Breast epithelium (tissue), 3 donors: ENCODE data around the gene KREMEN1.

Experiments
- POLR2AphosphoS5 ChIP-seq, 3 donors: sonication (generic); formaldehyde crosslinking; IDR thresholded peaks; one replicate each; pipeline ENCODE4 v1.6.1; 2017; ENCODE audit warnings: antibody characterized with exemption in 3 of 3
- TF ChIP-seq, protein P1 (sequence below), 3 donors: fragments of 450-650 bp; IDR thresholded peaks; one replicate each; pipeline ENCODE4 v1.5.1; 2016 to 2017; ENCODE audit warnings: antibody characterized with exemption in 3 of 3, mild to moderate bottlenecking in 3 of 3, moderate library complexity in 3 of 3

DNA sequence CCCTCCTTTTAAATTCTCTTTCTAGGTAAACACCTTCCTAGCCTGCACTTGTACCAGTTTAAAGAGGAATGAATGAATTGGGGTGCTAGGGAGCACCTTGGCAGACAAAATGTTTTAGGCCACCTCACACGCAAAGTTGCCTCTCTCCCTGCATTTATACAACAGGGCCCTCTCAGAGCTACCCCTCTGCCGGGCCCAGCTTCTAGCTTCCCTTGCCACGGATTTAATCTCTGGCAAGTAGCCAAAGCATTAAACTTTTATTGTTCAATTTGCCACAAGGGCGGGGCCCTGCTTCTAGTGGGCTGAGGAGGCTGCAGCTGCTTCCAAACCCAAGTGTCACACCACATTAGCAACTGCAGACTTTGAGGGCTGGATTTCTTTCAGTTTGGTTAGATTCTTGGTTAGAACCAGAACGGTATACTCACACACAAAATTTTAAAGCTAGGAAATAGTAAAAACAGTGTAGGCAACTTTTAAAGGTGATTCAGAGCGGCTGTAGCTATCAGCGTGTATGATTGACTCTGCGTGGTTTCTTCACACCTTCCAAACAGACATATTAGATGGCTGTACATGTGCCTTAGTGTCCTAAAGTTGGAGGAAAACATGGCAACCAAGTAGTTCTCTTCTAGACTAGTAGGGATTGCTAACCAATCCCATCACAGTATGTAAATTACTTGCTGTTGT, 6.5 kb downstream of the KREMEN1 start:
- TF ChIP-seq, protein P1, sequence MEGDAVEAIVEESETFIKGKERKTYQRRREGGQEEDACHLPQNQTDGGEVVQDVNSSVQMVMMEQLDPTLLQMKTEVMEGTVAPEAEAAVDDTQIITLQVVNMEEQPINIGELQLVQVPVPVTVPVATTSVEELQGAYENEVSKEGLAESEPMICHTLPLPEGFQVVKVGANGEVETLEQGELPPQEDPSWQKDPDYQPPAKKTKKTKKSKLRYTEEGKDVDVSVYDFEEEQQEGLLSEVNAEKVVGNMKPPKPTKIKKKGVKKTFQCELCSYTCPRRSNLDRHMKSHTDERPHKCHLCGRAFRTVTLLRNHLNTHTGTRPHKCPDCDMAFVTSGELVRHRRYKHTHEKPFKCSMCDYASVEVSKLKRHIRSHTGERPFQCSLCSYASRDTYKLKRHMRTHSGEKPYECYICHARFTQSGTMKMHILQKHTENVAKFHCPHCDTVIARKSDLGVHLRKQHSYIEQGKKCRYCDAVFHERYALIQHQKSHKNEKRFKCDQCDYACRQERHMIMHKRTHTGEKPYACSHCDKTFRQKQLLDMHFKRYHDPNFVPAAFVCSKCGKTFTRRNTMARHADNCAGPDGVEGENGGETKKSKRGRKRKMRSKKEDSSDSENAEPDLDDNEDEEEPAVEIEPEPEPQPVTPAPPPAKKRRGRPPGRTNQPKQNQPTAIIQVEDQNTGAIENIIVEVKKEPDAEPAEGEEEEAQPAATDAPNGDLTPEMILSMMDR (IDR thresholded peaks at IDR 0.05) = no peak
- TF ChIP-seq POLR2AphosphoS5 (IDR thresholded peaks at IDR 0.05) = no peak
